ENCODE results near the gene SCART1.
"Not testable (repeated sequence)": the region's sequence is repeated elsewhere in the genome, so short reads cannot be mapped to it uniquely, and the experiment has no call there.

The SCART1 gene

GRCh38 chr10:133453516-133454203 lies at the start of gene SCART1:
TSS of gene SCART1 (plus strand) at chr10:133453945. CDS start at chr10:133453998, 53 bp downstream.
- no peak within 1 kb of the TSS for H3K4me3 ChIP-seq (ENCODE audit: low read depth, low read length)
- in situ Hi-C loops (cut with HindIII; ENCODE audit: low sequenced_read_pairs) = no loop called here
- no peak for TF ChIP-seq CTCF (IDR thresholded peaks at IDR 0.05; ENCODE audit: low read depth, low read length, missing control alignments)
- DNase-seq (ENCODE audit: low read depth) = no peak

GRCh38 chr10:133405272-133405671 lies 48.5 kb upstream of the SCART1 start:
- in situ Hi-C loops (cut with HindIII; ENCODE audit: low sequenced_read_pairs) = no loop called here
- TF ChIP-seq CTCF (IDR thresholded peaks at IDR 0.05; ENCODE audit: low read depth, low read length, missing control alignments) = no peak
- no peak for DNase-seq (ENCODE audit: low read depth)
- H3K4me3 ChIP-seq (ENCODE audit: low read depth, low read length) = no peak overlapping the region

- no peak for TF ChIP-seq CTCF (IDR thresholded peaks at IDR 0.05; ENCODE audit: low read depth, low read length, missing control alignments)
- in situ Hi-C loops (cut with HindIII; ENCODE audit: low sequenced_read_pairs) = no loop called here
- DNase-seq (ENCODE audit: low read depth) = peak; percentile 12
- no peak overlapping the region for H3K4me3 ChIP-seq (ENCODE audit: low read depth, low read length)
Observed at GRCh38 chr10:133405844-133406527, 47.8 kb upstream of the SCART1 start.

GRCh38 chr10:133411523-133412380 lies 42.0 kb upstream of the SCART1 start:
- DNase-seq (ENCODE audit: low read depth) = no peak
- no peak overlapping the region for H3K4me3 ChIP-seq (ENCODE audit: low read depth, low read length)
- in situ Hi-C loops (cut with HindIII; ENCODE audit: low sequenced_read_pairs) = no loop called here
- no peak for TF ChIP-seq CTCF (IDR thresholded peaks at IDR 0.05; ENCODE audit: low read depth, low read length, missing control alignments)

GRCh38 chr10:133412381-133412711 lies 41.4 kb upstream of the SCART1 start:
- in situ Hi-C loops (cut with HindIII; ENCODE audit: low sequenced_read_pairs) = no loop called here
- no peak overlapping the region for H3K4me3 ChIP-seq (ENCODE audit: low read depth, low read length)
- TF ChIP-seq CTCF (IDR thresholded peaks at IDR 0.05; ENCODE audit: low read depth, low read length, missing control alignments) = no peak
- DNase-seq (ENCODE audit: low read depth) = no peak

- H3K4me3 ChIP-seq (ENCODE audit: low read depth, low read length); in situ Hi-C loops (cut with HindIII; ENCODE audit: low sequenced_read_pairs); DNase-seq (ENCODE audit: low read depth): not testable (repeated sequence)
Observed at GRCh38 chr10:133414401-133414800, 39.3 kb upstream of the SCART1 start.

All from astrocyte of the cerebellum (primary cell).